Adrenal gland (tissue), 5 donors: Measurements from ENCODE around the gene BHLHE23.

ENCODE experiments used
- POLR2A ChIP-seq, 2 donors: fragments of 450-650 bp; IDR thresholded peaks; one replicate each; pipeline ENCODE4 v1.6.1; 2017; ENCODE audit warnings: antibody characterized with exemption in 2 of 2, mild to moderate bottlenecking in 2 of 2, moderate library complexity in 1 of 2
- TF ChIP-seq, protein P1 (sequence below), 6 experiments: fragments of 450-650 bp in 4 of 6; fragments of 200-600 bp in 2 of 6; sonication (generic) in 1 of 6; IDR thresholded peaks; 1 replicate in 5 of 6; 2 replicates in 1 of 6; pipeline versions ENCODE4 v1.5.1 to v1.8.0; 2016 to 2021; ENCODE audit warnings: antibody characterized with exemption in 6 of 6, mild to moderate bottlenecking in 2 of 6, moderate library complexity in 1 of 6
- donor health status: DM: no; HTN: no; CAD: no.

DNA sequence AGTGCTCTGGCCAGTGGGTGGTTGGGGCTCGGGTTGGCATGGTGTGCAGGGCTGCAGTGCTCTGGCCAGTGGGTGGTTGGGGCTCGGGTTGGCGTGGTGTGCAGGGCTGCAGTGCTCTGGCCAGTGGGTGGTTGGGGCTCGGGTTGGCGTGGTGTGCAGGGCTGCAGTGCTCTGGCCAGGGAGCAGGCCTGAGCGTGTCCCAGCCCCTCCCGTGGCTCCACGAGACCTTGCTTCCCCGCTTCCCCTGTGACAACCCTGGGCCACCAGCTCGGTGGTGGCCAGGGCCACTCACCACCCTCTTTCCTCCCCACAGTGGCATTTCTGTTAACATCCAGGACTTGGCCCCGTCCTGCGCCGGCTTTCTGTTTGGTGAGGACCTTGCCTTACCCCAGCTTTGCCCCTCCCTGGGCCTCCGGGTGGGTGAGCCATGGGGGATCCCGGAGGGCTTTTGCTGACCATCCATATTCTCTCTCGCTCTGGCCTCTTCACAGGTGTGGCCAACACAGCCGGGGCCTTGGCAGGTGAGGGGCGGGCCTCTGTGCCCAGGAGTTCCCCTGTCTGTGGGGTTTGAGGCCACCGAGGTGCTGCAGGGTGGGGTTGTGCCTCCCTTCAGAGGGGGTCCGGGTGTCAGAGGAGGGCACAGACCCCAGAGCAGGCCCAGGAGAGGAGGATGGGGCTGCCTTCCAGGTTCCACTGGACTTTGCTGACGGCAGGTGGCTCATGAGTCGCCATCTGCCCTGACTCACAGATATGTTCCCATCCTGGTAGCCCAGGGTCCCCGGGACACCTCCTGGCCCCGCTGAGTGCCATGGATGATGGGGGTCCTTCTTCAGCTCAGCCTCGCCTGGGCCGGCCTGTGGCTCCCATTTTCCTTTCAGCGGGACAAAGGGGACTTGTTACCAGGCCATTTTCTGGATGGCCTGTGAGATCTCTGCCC lies 40.3 kb downstream of the BHLHE23 start:
- TF ChIP-seq, protein P1, sequence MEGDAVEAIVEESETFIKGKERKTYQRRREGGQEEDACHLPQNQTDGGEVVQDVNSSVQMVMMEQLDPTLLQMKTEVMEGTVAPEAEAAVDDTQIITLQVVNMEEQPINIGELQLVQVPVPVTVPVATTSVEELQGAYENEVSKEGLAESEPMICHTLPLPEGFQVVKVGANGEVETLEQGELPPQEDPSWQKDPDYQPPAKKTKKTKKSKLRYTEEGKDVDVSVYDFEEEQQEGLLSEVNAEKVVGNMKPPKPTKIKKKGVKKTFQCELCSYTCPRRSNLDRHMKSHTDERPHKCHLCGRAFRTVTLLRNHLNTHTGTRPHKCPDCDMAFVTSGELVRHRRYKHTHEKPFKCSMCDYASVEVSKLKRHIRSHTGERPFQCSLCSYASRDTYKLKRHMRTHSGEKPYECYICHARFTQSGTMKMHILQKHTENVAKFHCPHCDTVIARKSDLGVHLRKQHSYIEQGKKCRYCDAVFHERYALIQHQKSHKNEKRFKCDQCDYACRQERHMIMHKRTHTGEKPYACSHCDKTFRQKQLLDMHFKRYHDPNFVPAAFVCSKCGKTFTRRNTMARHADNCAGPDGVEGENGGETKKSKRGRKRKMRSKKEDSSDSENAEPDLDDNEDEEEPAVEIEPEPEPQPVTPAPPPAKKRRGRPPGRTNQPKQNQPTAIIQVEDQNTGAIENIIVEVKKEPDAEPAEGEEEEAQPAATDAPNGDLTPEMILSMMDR (IDR thresholded peaks at IDR 0.05) = no peak
- TF ChIP-seq POLR2A (IDR thresholded peaks at IDR 0.05) = no peak
